ENCODE data around the gene BLM.
"Not testable (repeated sequence)": the region's sequence is repeated elsewhere in the genome, so short reads cannot be mapped to it uniquely, and the experiment has no call there.

BLM gene

GRCh38 chr15:90716976-90717821, at the start of gene BLM:
Gene BLM, plus strand, starts transcription at chr15:90717346. Its CDS starts 30,047 bp downstream, at chr15:90747393.
- H3K27ac ChIP-seq, result peak within 1 kb of the TSS; percentile 85
- TF ChIP-seq ZFX (IDR thresholded peaks at IDR 0.05; ENCODE audit: borderline replicate concordance) (no peak), CTCF (IDR thresholded peaks at IDR 0.05) (peak; percentile 49)

GRCh38 chr15:90667755-90668345, 49.3 kb upstream of the BLM start:
- not testable (repeated sequence) for H3K27ac ChIP-seq

GRCh38 chr15:90670631-90671030, 46.5 kb upstream of the BLM start:
- H3K27ac ChIP-seq, result not testable (repeated sequence)

- H3K27ac ChIP-seq, result no peak overlapping the region
- no peak for TF ChIP-seq ZFX (IDR thresholded peaks at IDR 0.05; ENCODE audit: borderline replicate concordance)
- TF ChIP-seq CTCF (IDR thresholded peaks at IDR 0.05), result no peak
These were observed 45.9 kb upstream of the BLM start for GRCh38 chr15:90671216-90671615.

- H3K27ac ChIP-seq, result not testable (repeated sequence)
These were observed 43.8 kb upstream of the BLM start for GRCh38 chr15:90673357-90673756.

- no peak for TF ChIP-seq CTCF (IDR thresholded peaks at IDR 0.05)
- no peak for TF ChIP-seq ZFX (IDR thresholded peaks at IDR 0.05; ENCODE audit: borderline replicate concordance)
- no peak overlapping the region for H3K27ac ChIP-seq
These were observed 42.7 kb upstream of the BLM start for GRCh38 chr15:90674476-90674875.

- H3K27ac ChIP-seq, result no peak overlapping the region
- TF ChIP-seq ZFX (IDR thresholded peaks at IDR 0.05; ENCODE audit: borderline replicate concordance) (no peak), CTCF (IDR thresholded peaks at IDR 0.05) (no peak)
These were observed 41.7 kb upstream of the BLM start for GRCh38 chr15:90675464-90675863.

GRCh38 chr15:90677807-90678790, 39.0 kb upstream of the BLM start:
- H3K27ac ChIP-seq, result no peak overlapping the region
- TF ChIP-seq CTCF (IDR thresholded peaks at IDR 0.05), result no peak
- no peak for TF ChIP-seq ZFX (IDR thresholded peaks at IDR 0.05; ENCODE audit: borderline replicate concordance)

All from 22Rv1 (cell line).